HCT116 (cell line): Measurements from ENCODE around the gene SENP3. TPM values are rescaled to one million over a fixed set of nuclear protein-coding genes. Genes with fewer than 3 reads are reported as not detected.

Source experiments
- ATAC-seq: fragments of 200-7000 bp; cut with Tn5 transposase; 2 replicates; pipeline ENCODE4 v1.9.1; 2020; ENCODE audit warnings: mild to moderate bottlenecking, moderate library complexity
- BruUV-seq: library from RNA; stranded (reverse); fragments of 400-500 nt; replicated peaks from 2 replicates; lab custom pipeline; 2021; lab: Mats Ljungman, UMichigan
- CTCF ChIA-PET: fragments of 300-600 bp; sonication (Branson Sonifier 250); formaldehyde crosslinking; loops from one replicate; lab custom pipeline; 2021; ENCODE audit warnings: antibody characterized with exemption; lab: Charles Lee
- POLR2A ChIA-PET: fragments of 300-600, 350-600 bp; sonication (Branson Sonifier 250); formaldehyde crosslinking; loops from one replicate; lab custom pipeline; 2021; ENCODE audit warnings: antibody characterized with exemption; lab: Charles Lee
- RAD21 ChIA-PET, 2 experiments: fragments of 300-600 bp; sonication (Branson Sonifier 250); formaldehyde crosslinking; loops; one replicate each; lab custom pipeline; 2023; ENCODE audit warnings: low total read pairs in 2 of 2; ENCODE audit not compliant: uncharacterized antibody in 2 of 2, unreplicated experiment in 2 of 2, low non-redundant PET in 1 of 2; lab: Charles Lee
- DNase-seq: peaks from one replicate; pipeline ENCODE4 v3.0.0-alpha.2; 2010; ENCODE audit warnings: low read depth, low spot score
- H2AFZ ChIP-seq: fragments of 200-600 bp; shearing (Covaris generic), sonication (generic); 2 replicates; pipeline ENCODE4 v1.6.1; 2017; ENCODE audit warnings: low read depth, mixed run types, mixed read lengths, antibody characterized with exemption, low read length; ENCODE audit not compliant: poor library complexity, severe bottlenecking
- H3K27ac ChIP-seq: 2 replicates; pipeline ENCODE4 v1.5.1; 2012; ENCODE audit warnings: low read depth, low read length
- H3K27me3 ChIP-seq: fragments of 200-600 bp; sonication (generic); 2 replicates; pipeline ENCODE4 v1.6.1; 2016; ENCODE audit warnings: mixed run types, low read length, mixed read lengths; ENCODE audit not compliant: insufficient read depth
- H3K36me3 ChIP-seq, 2 experiments: fragments of 200-500 bp in 1 of 2; fragments of 200-600 bp in 1 of 2; sonication (Bioruptor generic) in 1 of 2; sonication (generic) in 1 of 2; 2 replicates each; pipeline versions ENCODE4 v1.5.1 to v1.6.1; 2014 to 2016; ENCODE audit warnings: low read length in 2 of 2, inconsistent platforms in 1 of 2, mixed read lengths in 1 of 2, mixed run types in 1 of 2; ENCODE audit not compliant: insufficient read depth in 2 of 2, control insufficient read depth in 1 of 2
- H3K4me1 ChIP-seq, 2 experiments: fragments of 200-600 bp in 1 of 2; sonication (generic) in 1 of 2; 2 replicates each; pipeline versions ENCODE4 v1.5.1 to v1.6.1; 2012 to 2017; ENCODE audit warnings: low read length in 2 of 2, inconsistent platforms in 1 of 2, mild to moderate bottlenecking in 1 of 2, mixed read lengths in 1 of 2, mixed run types in 1 of 2, moderate library complexity in 1 of 2; ENCODE audit not compliant: insufficient read depth in 2 of 2, control insufficient read depth in 1 of 2
- H3K4me2 ChIP-seq: fragments of 200-600 bp; sonication (generic); 2 replicates; pipeline ENCODE4 v1.6.1; 2017; ENCODE audit warnings: mixed run types, low read length, mixed read lengths
- H3K4me3 ChIP-seq, 2 experiments: fragments of 200-600 bp in 1 of 2; sonication (generic) in 1 of 2; replicated peaks in 1 of 2; 2 replicates each; pipeline ENCODE4 v1.5.1; 2011 to 2016; ENCODE audit warnings: low read length in 2 of 2, control low read depth in 1 of 2, low read depth in 1 of 2, mild to moderate bottlenecking in 1 of 2, mixed read lengths in 1 of 2, mixed run types in 1 of 2
- H3K79me2 ChIP-seq: fragments of 200-600 bp; sonication (generic); 2 replicates; pipeline ENCODE4 v1.6.1; 2017; ENCODE audit warnings: mild to moderate bottlenecking, mixed run types, low read length, moderate library complexity, mixed read lengths; ENCODE audit not compliant: insufficient read depth
- H3K9ac ChIP-seq: fragments of 200-600 bp; sonication (generic); 2 replicates; pipeline ENCODE4 v1.6.1; 2016; ENCODE audit warnings: low read length, mixed read lengths
- H3K9me2 ChIP-seq: fragments of 200-600 bp; sonication (generic), shearing (Covaris generic); 2 replicates; pipeline ENCODE4 v1.6.1; 2017; ENCODE audit warnings: mixed run types, mild to moderate bottlenecking, moderate library complexity; ENCODE audit not compliant: insufficient read depth
- H3K9me3 ChIP-seq, 2 experiments: fragments of 200-500 bp in 1 of 2; fragments of 200-600 bp in 1 of 2; sonication (Bioruptor generic) in 1 of 2; sonication (generic) in 1 of 2; 2 replicates each; pipeline ENCODE4 v1.6.1; 2014 to 2017; ENCODE audit warnings: low read length in 2 of 2, mixed read lengths in 2 of 2, inconsistent platforms in 1 of 2, low read depth in 1 of 2, mild to moderate bottlenecking in 1 of 2, mixed run types in 1 of 2, moderate library complexity in 1 of 2; ENCODE audit not compliant: control insufficient read depth in 1 of 2, insufficient read depth in 1 of 2
- H4K20me1 ChIP-seq: fragments of 200-600 bp; sonication (generic), shearing (Covaris generic); 2 replicates; pipeline ENCODE4 v1.6.1; 2017; ENCODE audit warnings: mixed run types, mild to moderate bottlenecking, moderate library complexity; ENCODE audit not compliant: insufficient read depth
- CBX3 ChIP-seq: IDR thresholded peaks from 2 replicates; pipeline ENCODE4 v1.6.1; 2012; ENCODE audit warnings: low read depth
- CTCF ChIP-seq, 3 experiments: fragments of 200-600 bp in 1 of 3; sonication (generic) in 1 of 3; IDR thresholded peaks in 2 of 3; conservative IDR thresholded peaks in 1 of 3; 2 replicates each; pipeline ENCODE4 v1.5.1; 2012 to 2017; ENCODE audit warnings: low read depth in 2 of 3, low read length in 2 of 3, antibody characterized with exemption in 1 of 3, borderline replicate concordance in 1 of 3, control low read depth in 1 of 3, mild to moderate bottlenecking in 1 of 3, mixed read lengths in 1 of 3, mixed run types in 1 of 3, moderate library complexity in 1 of 3; ENCODE audit not compliant: insufficient read depth in 1 of 3
- ELF1 ChIP-seq: IDR thresholded peaks from 2 replicates; pipeline ENCODE4 v1.6.1; 2012; ENCODE audit warnings: low read depth, borderline replicate concordance
- EZH2 ChIP-seq: fragments of 200-600 bp; sonication (generic); IDR thresholded peaks from 2 replicates; pipeline ENCODE4 v1.6.1; 2017; ENCODE audit warnings: antibody characterized with exemption, mixed run types
- EZH2phosphoT487 ChIP-seq: fragments of 200-600 bp; IDR thresholded peaks from 2 replicates; pipeline ENCODE4 v1.6.1; 2018; ENCODE audit warnings: antibody characterized with exemption, borderline replicate concordance
- FOSL1 ChIP-seq: IDR thresholded peaks from 2 replicates; pipeline ENCODE4 v1.6.1; 2012; ENCODE audit warnings: low read depth
- JUND ChIP-seq: IDR thresholded peaks from 2 replicates; pipeline ENCODE4 v1.6.1; 2012
- MAX ChIP-seq: IDR thresholded peaks from 2 replicates; pipeline ENCODE4 v1.6.1; 2012
- POLR2A ChIP-seq: IDR thresholded peaks from 2 replicates; pipeline ENCODE4 v1.7.0; 2011; ENCODE audit warnings: borderline replicate concordance; ENCODE audit not compliant: insufficient read depth, insufficient read length; ENCODE audit errors: extremely low read depth
- POLR2AphosphoS5 ChIP-seq: IDR thresholded peaks from 2 replicates; pipeline ENCODE4 v1.6.1; 2011; ENCODE audit warnings: mild to moderate bottlenecking, low read depth, low read length, moderate library complexity
- RAD21 ChIP-seq: IDR thresholded peaks from 2 replicates; pipeline ENCODE4 v1.6.1; 2012; ENCODE audit warnings: low read depth, mild to moderate bottlenecking
- SIN3A ChIP-seq: IDR thresholded peaks from 2 replicates; pipeline ENCODE4 v1.6.1; 2012; ENCODE audit warnings: low read depth
- SP1 ChIP-seq: IDR thresholded peaks from 2 replicates; pipeline ENCODE4 v1.6.1; 2012; ENCODE audit warnings: low read depth
- SRF ChIP-seq: IDR thresholded peaks from 2 replicates; pipeline ENCODE4 v1.6.1; 2012; ENCODE audit warnings: low read depth
- TCF7L2 ChIP-seq: IDR thresholded peaks from 2 replicates; pipeline ENCODE4 v1.7.0; 2011; ENCODE audit warnings: borderline replicate concordance, inconsistent platforms; ENCODE audit not compliant: insufficient read depth, insufficient read length; ENCODE audit errors: extremely low read depth
- YY1 ChIP-seq: IDR thresholded peaks from 2 replicates; pipeline ENCODE4 v1.6.1; 2011; ENCODE audit warnings: low read length, low read depth, moderate library complexity, mild to moderate bottlenecking; ENCODE audit not compliant: insufficient replicate concordance; ENCODE audit errors: extremely low read depth
- ZBTB33 ChIP-seq: IDR thresholded peaks from 2 replicates; pipeline ENCODE4 v1.6.1; 2011; ENCODE audit warnings: mild to moderate bottlenecking, low read length, moderate library complexity; ENCODE audit not compliant: insufficient replicate concordance; ENCODE audit errors: extremely low read depth
- ZFX ChIP-seq: fragments of 450-650 bp; IDR thresholded peaks from 2 replicates; pipeline ENCODE4 v1.6.1; 2017
- intact Hi-C: fragments of 100-400 bp; cut with micrococcal nuclease; formaldehyde crosslinking; loops from 2 replicates; pipeline ENCODE4 v1.10.0; 2022
- total RNA-seq: library from RNA; stranded (reverse); gene quantifications from one replicate; pipeline ENCODE4 v1.2.1, GENCODE V29; 2021; ENCODE audit not compliant: unreplicated experiment
- TF ChIP-seq, protein P1 (sequence below): IDR thresholded peaks from 2 replicates; pipeline ENCODE4 v1.6.1; 2012; ENCODE audit warnings: low read depth

Gene SENP3
- total RNA-seq, 1 experiment from 2014 or later = 73.8 TPM

GRCh38 chr17:7587420-7588151 lies 25.9 kb downstream of the SENP3 start:
- H3K9ac ChIP-seq = no peak overlapping the region
- POLR2A ChIA-PET = interaction anchor here (0.8 kb wide), 1 partner anchor 100 kb away, joined by 3 read pairs; the partner anchor contains the start of gene TP53
- H3K79me2 ChIP-seq = peaks cover 37% of the 10 kb centered on the region
- peaks cover 15 to 34% of the 10 kb centered on the region in 2 experiments; a peak in 3 of 4 replicates for H3K36me3 ChIP-seq
- no peak overlapping the region for H2AFZ ChIP-seq
- no peaks in the 10 kb centered on the region for H4K20me1 ChIP-seq
- peaks cover 8 to 42% of the 10 kb centered on the region in 2 experiments for H3K4me1 ChIP-seq
- CTCF ChIA-PET = interaction anchor here (0.6 to 4.9 kb wide), 4 partner anchors 12 to 100 kb away, joined by 3 to 39 read pairs (median 4); partner anchors contain the start of genes TP53 and WRAP53
- intact Hi-C loops = no loop called here
- no peak overlapping the region for H3K4me2 ChIP-seq
- no TSS peak for BruUV-seq
- ATAC-seq (no peak), DNase-seq (no peak)
- no peaks in the 10 kb centered on the region for H3K27me3 ChIP-seq
- no peaks in the 10 kb centered on the region for H3K9me2 ChIP-seq
- no peak overlapping the region for H3K4me3 ChIP-seq
- RAD21 ChIA-PET = interaction anchor here in 1 of 2 experiments (0.9 kb wide), 1 partner anchor 45 kb away, joined by 3 read pairs; no protein-coding TSS in a partner anchor
- H3K9me3 ChIP-seq = no peaks in the 10 kb centered on the region
- H3K27ac ChIP-seq = peak overlapping the region; percentile 53
- TF ChIP-seq YY1 = no peak
- TF ChIP-seq MAX = no peak
- TF ChIP-seq, protein P1, sequence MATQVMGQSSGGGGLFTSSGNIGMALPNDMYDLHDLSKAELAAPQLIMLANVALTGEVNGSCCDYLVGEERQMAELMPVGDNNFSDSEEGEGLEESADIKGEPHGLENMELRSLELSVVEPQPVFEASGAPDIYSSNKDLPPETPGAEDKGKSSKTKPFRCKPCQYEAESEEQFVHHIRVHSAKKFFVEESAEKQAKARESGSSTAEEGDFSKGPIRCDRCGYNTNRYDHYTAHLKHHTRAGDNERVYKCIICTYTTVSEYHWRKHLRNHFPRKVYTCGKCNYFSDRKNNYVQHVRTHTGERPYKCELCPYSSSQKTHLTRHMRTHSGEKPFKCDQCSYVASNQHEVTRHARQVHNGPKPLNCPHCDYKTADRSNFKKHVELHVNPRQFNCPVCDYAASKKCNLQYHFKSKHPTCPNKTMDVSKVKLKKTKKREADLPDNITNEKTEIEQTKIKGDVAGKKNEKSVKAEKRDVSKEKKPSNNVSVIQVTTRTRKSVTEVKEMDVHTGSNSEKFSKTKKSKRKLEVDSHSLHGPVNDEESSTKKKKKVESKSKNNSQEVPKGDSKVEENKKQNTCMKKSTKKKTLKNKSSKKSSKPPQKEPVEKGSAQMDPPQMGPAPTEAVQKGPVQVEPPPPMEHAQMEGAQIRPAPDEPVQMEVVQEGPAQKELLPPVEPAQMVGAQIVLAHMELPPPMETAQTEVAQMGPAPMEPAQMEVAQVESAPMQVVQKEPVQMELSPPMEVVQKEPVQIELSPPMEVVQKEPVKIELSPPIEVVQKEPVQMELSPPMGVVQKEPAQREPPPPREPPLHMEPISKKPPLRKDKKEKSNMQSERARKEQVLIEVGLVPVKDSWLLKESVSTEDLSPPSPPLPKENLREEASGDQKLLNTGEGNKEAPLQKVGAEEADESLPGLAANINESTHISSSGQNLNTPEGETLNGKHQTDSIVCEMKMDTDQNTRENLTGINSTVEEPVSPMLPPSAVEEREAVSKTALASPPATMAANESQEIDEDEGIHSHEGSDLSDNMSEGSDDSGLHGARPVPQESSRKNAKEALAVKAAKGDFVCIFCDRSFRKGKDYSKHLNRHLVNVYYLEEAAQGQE = no peak
- TF ChIP-seq EZH2phosphoT487 = no peak
- TF ChIP-seq ZBTB33 = no peak
- no peak for TF ChIP-seq ELF1
- no peak for TF ChIP-seq SP1
- TF ChIP-seq TCF7L2 = no peak
- TF ChIP-seq SIN3A = no peak
- TF ChIP-seq POLR2AphosphoS5 = no peak
- no peak for TF ChIP-seq EZH2
- no peak for TF ChIP-seq SRF
- TF ChIP-seq ZFX = no peak
- TF ChIP-seq CBX3 = no peak
- TF ChIP-seq CTCF (IDR thresholded peaks at IDR 0.05 in 2 of 3, conservative IDR thresholded peaks at IDR 0.05 in 1 of 3; ENCODE audit: borderline replicate concordance in 1 of 3, insufficient read depth in 1 of 3, low read depth in 2 of 3, low read length in 2 of 3) = no peak
- TF ChIP-seq POLR2A = no peak
- TF ChIP-seq RAD21 = no peak
- no peak for TF ChIP-seq JUND
- no peak for TF ChIP-seq FOSL1
